ENCODE measurements around the gene NDRG2.
A peak's percentile ranks its signal among the peaks of the same experiment; 100 is the strongest.

The NDRG2 gene

GRCh38 chr14:21038441-21039422 is 13.9 kb upstream of the NDRG2 start:
- intact Hi-C loops (cut with DNase I) = loop anchor here (1.0 to 5.0 kb wide), 2 partner anchors 66 kb away; no protein-coding TSS in a partner anchor
- DNase-seq = peak; percentile 73 to 97 (median 78)

- DNase-seq = no peak
- intact Hi-C loops (cut with DNase I) = loop anchor here (5.0 kb wide), 1 partner anchor 65 kb away; no protein-coding TSS in a partner anchor
Observed at GRCh38 chr14:21037156-21037555, 12.3 kb upstream of the NDRG2 start.

GRCh38 chr14:21036751-21037150 is 11.9 kb upstream of the NDRG2 start:
- intact Hi-C loops (cut with DNase I) = loop anchor here (5.0 kb wide), 1 partner anchor 64 kb away; no protein-coding TSS in a partner anchor
- peak in 1 of 10 donors; percentile 12 for DNase-seq

GRCh38 chr14:21034707-21035106 is 9.8 kb upstream of the NDRG2 start, which contains the start of gene RNASE13:
RNASE13 (minus strand) TSS chr14:21034807; CDS start chr14:21034288, 519 bp downstream.
- intact Hi-C loops (cut with DNase I) = loop anchor here (5.0 kb wide), 1 partner anchor 62 kb away; no protein-coding TSS in a partner anchor
- DNase-seq = no peak

DNA sequence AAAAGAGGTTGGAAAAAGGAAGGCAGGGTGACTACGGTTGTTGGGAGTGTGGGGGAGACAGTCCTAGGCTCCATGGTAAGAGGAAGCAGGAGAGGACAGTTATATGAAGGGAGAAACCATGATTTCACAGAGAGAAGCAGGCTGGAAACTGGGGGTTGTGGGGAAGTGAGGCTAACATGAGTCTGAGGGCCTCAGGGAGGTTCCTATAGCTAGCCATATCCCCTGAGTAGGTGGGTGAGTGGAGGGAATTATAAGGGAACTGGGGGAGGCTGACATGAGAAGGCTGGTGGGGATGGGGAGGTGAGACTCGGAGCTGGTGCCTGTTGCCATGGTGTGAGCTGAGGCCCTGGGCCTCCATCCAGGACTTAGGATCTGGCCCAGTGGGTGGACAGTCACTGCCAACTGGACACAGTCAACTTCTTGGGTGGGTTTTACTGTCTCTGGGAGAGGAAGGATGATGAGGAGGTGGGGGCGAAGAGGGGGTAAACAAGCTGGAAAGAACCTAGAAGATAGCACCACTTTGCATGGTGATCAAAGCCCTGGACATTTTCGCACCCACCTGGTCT is 8.4 kb upstream of the NDRG2 start:
- intact Hi-C loops (cut with DNase I) = no loop called here
- no peak for DNase-seq

DNA sequence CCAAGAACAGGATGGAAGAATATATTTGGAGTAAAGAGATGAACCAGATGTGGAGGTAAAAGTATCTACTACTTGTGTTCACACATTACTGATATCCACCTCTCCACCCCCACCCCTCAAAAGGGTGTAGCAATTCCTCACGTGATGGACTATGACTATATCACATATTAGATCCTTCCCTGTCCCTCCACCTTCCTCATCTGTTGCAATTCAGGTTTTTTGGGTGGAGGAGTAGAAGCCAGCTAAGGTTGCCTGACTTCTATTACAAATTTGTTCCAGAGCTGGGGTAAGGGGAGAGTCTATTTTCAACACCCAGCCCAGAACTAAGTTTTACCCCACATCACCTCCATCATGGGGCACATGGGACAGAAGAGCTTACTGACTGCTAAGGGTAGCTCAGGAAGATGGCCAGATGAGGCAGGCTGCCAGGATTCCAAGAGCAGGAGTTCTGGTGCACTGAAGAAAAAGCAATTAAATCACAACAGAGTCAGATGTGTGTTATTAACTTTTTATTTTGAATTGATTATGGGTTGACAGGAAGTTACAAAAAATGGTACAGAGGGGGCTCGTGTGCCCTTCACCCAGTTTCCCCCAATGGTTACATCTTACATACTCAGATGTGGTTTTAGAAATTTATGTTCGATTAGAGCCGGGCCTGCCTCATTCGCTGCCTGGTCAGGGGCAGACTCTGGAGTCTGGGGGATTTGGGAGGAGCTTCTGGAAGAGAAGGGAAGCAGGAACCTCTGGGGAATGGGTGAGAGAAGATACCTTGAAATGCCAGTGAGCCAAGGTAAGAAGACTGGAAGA is 7.7 kb upstream of the NDRG2 start:
- no peak for DNase-seq
- intact Hi-C loops (cut with DNase I) = no loop called here

DNA sequence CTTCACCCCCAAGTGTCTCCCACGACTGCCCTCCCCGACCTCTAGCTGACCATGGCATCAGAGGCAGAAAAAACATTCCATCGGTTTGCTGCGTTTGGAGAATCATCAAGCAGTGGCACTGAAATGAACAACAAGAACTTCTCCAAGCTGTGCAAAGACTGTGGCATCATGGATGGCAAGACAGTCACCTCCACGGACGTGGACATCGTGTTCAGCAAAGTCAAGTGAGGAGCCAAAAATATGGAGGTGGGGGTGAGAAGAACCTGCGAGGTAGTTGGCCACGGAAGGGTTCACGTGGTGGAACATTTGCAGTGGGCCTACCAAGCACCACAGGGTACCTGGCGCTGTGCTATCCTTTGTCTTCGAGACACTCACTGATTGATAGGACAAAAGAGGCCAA is 5.7 kb upstream of the NDRG2 start:
- intact Hi-C loops (cut with DNase I) = no loop called here

DNA sequence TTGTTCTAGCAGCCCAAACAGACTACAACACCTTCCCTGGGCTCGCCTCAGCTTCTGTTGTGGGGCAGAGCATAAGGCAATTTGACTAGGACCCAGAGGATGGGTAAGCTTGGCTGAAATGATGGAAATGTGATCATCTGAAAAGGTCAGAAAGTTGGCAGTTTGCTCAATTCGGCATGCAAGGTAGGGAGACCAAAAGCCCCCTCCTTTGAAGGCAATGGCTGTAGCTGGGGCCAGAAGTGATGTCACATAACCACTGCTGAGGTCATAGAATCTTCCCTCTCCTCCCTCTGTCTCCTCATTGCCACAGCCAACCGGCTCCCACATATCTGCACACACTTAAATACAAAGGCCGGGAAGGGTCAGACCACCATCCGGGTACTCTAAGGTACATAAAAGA is 5.1 kb upstream of the NDRG2 start, which contains the start of gene TPPP2:
TSS of gene TPPP2 (plus strand) at position 301 of the 400 bp plus-strand sequence. CDS start 365 bp downstream, outside the sequence.
- DNase-seq = peak in 1 of 10 donors; percentile 3
- intact Hi-C loops (cut with DNase I) = loop anchor here (5.0 kb wide), 1 partner anchor 42 kb away; the partner anchor contains the start of gene ARHGEF40

More for the DNA sequence above, 5.7 kb upstream of the NDRG2 start:
- no peak for DNase-seq

- intact Hi-C loops (cut with DNase I) = loop anchor here (5.0 kb wide), 1 partner anchor 45 kb away; the partner anchor contains the start of gene ARHGEF40
- DNase-seq = no peak
Observed at GRCh38 chr14:21026988-21027315, 2.1 kb upstream of the NDRG2 start.

DNA sequence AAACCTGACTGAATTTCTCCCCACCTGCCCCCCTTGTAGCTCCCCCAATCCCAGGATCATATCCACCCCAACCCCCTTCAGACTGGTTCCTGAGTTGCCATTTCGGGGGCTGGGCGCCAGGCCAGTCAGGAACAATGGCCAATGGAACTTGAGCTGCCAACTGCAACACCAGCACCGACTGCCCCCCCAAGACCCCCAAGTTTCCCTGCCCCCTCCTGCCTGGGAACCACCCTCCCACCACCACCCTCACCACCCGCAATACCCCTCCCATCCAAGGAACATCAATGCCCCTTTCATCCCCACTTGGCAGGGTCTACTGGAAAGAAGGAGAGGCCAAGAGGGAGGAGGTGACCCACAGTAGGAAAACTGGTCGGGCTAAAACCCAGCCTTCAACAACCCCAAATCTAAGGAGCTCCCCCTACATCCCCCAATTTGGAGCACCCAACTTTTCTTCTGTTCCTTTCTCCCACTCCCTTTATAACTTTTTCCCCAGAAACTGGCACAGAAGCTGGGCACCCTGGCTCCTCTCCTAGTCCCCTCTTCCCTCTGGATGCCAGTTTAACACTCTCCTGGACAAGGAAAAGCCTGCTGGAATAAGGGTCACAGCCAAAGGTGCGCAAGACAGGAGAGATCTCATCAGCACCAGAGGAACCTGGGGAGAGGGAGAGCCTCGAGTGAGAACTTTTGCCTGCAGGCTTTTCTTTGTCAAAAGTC is 1.6 kb upstream of the NDRG2 start:
- intact Hi-C loops (cut with DNase I) = loop anchor here (5.0 kb wide), 1 partner anchor 46 kb away; the partner anchor contains the start of gene ARHGEF40
- peak; percentile 62 to 95 (median 78) for DNase-seq

DNA sequence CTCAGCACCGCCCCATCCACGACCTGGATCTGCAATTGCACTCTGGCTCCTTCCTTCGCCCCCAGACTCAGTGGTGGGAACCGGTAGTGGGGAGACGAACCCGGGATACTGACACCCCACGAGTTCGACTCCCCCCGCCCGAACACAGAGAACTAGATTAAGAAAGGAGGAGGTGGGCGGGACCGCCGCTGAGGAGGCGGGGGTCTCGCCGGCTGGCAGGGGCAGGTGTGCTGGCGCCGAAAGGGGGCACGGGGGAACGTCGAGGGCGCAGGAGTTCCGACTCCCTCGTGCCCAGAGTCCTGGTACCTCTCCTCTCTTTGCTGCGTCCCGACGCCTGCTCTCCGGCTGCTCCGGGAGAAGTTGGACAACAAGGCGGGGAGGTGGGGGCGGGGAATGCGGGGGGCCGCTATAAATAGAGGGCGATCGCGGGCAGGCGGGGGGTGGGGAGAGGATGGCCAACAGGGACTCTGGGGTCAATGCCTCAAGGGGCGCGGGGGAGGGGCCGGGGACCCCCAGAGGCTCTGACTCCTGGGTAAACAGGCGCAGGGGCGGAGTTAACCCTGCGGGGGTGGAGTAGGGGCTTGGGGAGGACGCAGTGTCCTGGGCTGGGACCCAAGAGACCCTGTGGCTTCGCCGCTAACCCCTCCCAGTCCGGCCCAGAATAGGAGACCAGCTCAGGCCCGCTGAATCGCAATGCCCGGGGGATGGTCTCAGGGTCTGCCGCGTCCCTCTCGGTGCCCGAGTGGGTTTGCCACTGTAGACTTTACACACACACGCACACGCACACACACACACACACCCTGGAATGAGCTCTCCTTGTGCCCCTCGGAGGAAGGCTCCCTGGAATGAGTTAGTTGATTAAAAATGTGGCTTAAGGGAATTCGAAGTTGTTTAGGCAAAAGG is 761 bp upstream of the NDRG2 start:
- peak; percentile 71 to 94 (median 82) for DNase-seq
- intact Hi-C loops (cut with DNase I) = loop anchor here (5.0 kb wide), 1 partner anchor 47 kb away; the partner anchor contains the start of gene ARHGEF40

DNA sequence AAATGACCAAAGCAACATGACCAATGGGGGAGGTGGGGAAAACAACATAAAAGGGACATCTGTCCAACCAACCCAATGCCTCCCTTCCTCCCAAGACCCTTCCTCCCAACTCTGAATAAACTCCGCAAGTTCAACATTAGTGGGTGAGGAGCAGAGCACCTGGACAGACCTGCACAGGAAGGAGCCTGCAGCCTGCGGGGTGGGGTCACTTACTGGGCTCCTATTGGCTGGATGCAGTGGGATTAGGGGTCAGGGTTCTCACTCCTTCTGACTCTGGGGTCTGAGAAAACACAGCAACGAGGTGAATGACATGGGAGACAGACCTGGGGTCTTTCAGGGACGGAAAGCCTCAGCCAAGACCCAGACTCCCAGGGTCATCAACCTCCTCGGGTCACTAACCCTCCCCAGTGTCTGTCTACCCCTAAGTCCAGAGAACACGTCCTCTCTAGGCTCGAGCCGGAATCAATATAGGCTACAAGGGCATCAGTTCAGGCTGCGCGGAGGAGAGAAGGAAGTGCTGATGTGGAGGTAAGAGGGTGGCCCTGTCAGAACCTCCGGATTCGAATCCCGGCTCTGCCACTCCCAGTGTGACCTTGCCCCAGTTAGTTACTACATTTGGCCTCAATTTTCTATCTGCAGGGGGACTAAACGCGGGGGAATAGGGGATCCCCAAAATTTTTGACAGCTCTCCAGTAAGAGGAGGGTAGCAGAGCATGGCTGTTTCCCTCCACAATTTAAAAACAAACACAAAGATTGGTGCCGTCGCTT is 860 bp downstream of the NDRG2 start:
- intact Hi-C loops (cut with DNase I) = no loop called here
- no peak for DNase-seq

GRCh38 chr14:21023174-21023573 is 1.7 kb downstream of the NDRG2 start:
- intact Hi-C loops (cut with DNase I) = no loop called here
- peak in 2 of 10 donors; percentile 25 to 57 for DNase-seq

DNA sequence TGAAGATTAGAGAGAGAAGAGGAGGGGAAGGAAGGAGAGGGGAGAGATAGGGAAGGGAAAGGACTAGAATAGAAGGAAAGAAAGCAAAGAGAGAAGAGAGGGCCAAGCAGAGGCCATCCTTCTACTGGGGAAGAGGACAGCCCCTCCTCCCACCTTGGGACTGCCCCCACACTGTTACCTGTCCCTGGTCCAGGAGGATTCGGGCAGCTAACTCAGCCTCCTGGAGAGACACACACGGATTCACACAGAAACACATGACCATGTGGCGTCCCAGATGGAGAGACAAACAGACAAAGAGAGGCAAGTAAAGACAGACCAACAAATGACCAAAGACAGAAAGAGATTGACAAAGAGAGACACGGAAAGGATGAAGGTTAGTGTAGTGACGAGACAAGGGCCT is 2.2 kb downstream of the NDRG2 start:
- DNase-seq = peak in 1 of 10 donors; percentile 53
- intact Hi-C loops (cut with DNase I) = no loop called here

DNA sequence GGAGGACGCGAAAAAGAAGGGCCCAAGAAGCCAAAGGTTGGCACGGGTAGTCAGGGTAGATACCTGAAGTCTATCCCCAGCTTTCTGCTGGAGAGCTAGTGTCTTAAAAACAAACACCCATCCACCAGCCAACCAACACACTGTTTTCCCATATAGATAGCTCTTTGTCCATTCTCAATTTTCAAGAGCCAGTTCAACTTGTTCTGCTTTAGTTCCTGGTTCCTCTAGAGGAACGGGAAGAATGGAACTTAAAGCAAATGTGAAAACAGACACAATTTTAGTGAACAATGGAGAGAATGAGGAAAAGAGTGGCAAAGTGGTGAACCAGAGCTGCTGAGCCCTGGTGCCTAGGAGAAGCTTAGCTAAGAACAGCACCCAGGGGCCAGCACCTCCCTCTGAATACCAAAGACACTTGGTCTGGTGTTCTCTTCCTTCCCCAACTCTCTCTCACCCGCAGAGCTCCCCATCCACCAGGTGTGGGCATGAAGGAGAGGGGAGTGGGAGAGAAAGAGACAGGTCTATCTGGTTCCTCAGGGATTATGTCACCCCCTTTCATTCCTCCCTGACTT is 3.8 kb downstream of the NDRG2 start:
- DNase-seq = peak in 1 of 10 donors; percentile 38
- intact Hi-C loops (cut with DNase I) = no loop called here

DNA sequence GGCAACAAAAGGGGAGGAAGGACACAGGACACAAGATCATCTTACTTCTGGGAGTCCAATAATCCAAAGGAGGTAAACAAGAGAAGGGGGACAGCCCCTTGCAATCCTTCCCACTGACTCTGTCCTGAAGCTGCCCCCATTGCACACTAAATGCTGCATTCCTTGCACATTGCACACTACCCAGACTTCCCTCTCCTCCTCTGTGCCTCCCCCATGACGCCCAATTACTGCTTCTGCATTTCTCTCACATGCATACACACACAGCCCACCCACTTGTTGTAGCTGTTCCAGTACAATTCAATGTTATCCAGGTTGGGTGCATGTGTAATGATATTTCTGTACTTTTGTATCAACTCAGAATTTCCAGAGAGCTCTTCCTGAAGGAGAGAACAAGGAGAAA is 5.5 kb downstream of the NDRG2 start:
- intact Hi-C loops (cut with DNase I) = loop anchor here (5.0 kb wide), 1 partner anchor 73 kb away; no protein-coding TSS in a partner anchor
- DNase-seq = peak in 1 of 10 donors; percentile 6

DNA sequence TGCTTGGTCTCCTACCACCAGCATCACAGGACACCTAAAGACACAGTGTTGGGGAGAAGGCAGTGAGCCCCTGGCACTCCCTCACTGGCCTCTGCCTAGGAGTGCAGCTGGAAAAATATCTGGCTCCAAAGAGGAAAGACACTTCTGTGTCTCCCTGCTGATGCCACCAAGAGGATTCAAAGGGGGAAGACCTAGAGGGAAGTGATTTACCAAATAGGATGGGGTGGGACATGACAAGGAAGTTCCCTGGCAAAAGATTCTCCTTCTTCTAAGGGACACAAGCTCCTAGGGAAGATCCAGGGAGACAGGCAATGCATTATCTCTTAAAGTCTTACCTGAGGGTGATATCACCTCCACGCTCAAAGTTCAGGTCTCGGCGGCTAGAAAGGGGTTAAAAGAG is 6.1 kb downstream of the NDRG2 start:
- intact Hi-C loops (cut with DNase I) = loop anchor here (5.0 kb wide), 1 partner anchor 74 kb away; no protein-coding TSS in a partner anchor
- DNase-seq = peak in 1 of 10 donors; percentile 37
